Liver (tissue), 9 donors: ENCODE results near the gene SLC9A6. TPM values are rescaled to one million over a fixed set of nuclear protein-coding genes. Genes with fewer than 3 reads are reported as not detected.

Source experiments
- DNase-seq: peaks from one replicate; pipeline ENCODE4 v3.0.0-alpha.2; 2017; ENCODE audit warnings: low spot score
- H3K27ac ChIP-seq, 2 donors: one replicate each; pipeline ENCODE4 v1.7.0; 2013; ENCODE audit warnings: inconsistent platforms in 2 of 2, low read length in 2 of 2, control low read depth in 1 of 2, low read depth in 1 of 2, mild to moderate bottlenecking in 1 of 2
- H3K27me3 ChIP-seq, 4 donors: one replicate each; pipeline versions ENCODE4 v1.6.1 to v1.7.0; 2013; ENCODE audit warnings: low read length in 3 of 4, inconsistent platforms in 1 of 4, mild to moderate bottlenecking in 1 of 4, moderate library complexity in 1 of 4; ENCODE audit not compliant: control insufficient read depth in 4 of 4, insufficient read depth in 4 of 4
- H3K36me3 ChIP-seq, 4 donors: one replicate each; pipeline versions ENCODE4 v1.6.1 to v1.7.0; 2013; ENCODE audit warnings: low read length in 3 of 4, mild to moderate bottlenecking in 3 of 4, low read depth in 1 of 4, moderate library complexity in 1 of 4; ENCODE audit not compliant: control insufficient read depth in 4 of 4, insufficient read depth in 3 of 4
- H3K4me1 ChIP-seq, 4 donors: one replicate each; pipeline versions ENCODE4 v1.6.1 to v1.7.0; 2013; ENCODE audit warnings: low read length in 3 of 4, mild to moderate bottlenecking in 3 of 4, moderate library complexity in 1 of 4; ENCODE audit not compliant: control insufficient read depth in 4 of 4, insufficient read depth in 4 of 4
- H3K4me3 ChIP-seq, 3 donors: one replicate each; pipeline versions ENCODE4 v1.6.1 to v1.7.0; 2013; ENCODE audit warnings: low read length in 3 of 3, control low read depth in 1 of 3, low read depth in 1 of 3, mild to moderate bottlenecking in 1 of 3
- H3K9ac ChIP-seq, 2 donors: one replicate each; pipeline ENCODE4 v1.7.0; 2013; ENCODE audit warnings: low read length in 2 of 2, mild to moderate bottlenecking in 2 of 2, moderate library complexity in 2 of 2, control low read depth in 1 of 2, low read depth in 1 of 2
- H3K9me3 ChIP-seq, 4 donors: one replicate each; pipeline versions ENCODE4 v1.6.1 to v1.7.0; 2013; ENCODE audit warnings: low read length in 3 of 4; ENCODE audit not compliant: control insufficient read depth in 4 of 4
- ATF3 ChIP-seq: IDR thresholded peaks from 2 replicates; pipeline ENCODE4 v1.6.1; 2016; ENCODE audit warnings: antibody characterized with exemption
- CTCF ChIP-seq: fragments of 150-350 bp; IDR thresholded peaks from 2 replicates; pipeline ENCODE4 v1.5.1; 2017; ENCODE audit warnings: improper control_type of control experiment, low read depth, low read length; ENCODE audit not compliant: missing input control
- FOXA1 ChIP-seq: IDR thresholded peaks from 2 replicates; pipeline ENCODE4 v1.6.1; 2016; ENCODE audit warnings: antibody characterized with exemption
- FOXA2 ChIP-seq: IDR thresholded peaks from 2 replicates; pipeline ENCODE4 v1.6.1; 2016; ENCODE audit warnings: antibody characterized with exemption
- HNF4G ChIP-seq: IDR thresholded peaks from 2 replicates; pipeline ENCODE4 v1.6.1; 2016; ENCODE audit warnings: antibody characterized with exemption
- JUND ChIP-seq, 2 donors: IDR thresholded peaks; 2 replicates each; pipeline ENCODE4 v1.6.1; 2016; ENCODE audit warnings: antibody characterized with exemption in 2 of 2
- MAX ChIP-seq: IDR thresholded peaks from 2 replicates; pipeline ENCODE4 v1.6.1; 2016; ENCODE audit warnings: antibody characterized with exemption
- NR2F2 ChIP-seq: IDR thresholded peaks from 2 replicates; pipeline ENCODE4 v1.6.1; 2016; ENCODE audit warnings: antibody characterized with exemption
- RAD21 ChIP-seq, 2 donors: IDR thresholded peaks; 2 replicates each; pipeline ENCODE4 v1.6.1; 2016; ENCODE audit warnings: antibody characterized with exemption in 2 of 2, mild to moderate bottlenecking in 2 of 2
- REST ChIP-seq: IDR thresholded peaks from 2 replicates; pipeline ENCODE4 v1.6.1; 2016; ENCODE audit warnings: antibody characterized with exemption, mild to moderate bottlenecking
- RXRA ChIP-seq, 2 donors: IDR thresholded peaks; 2 replicates each; pipeline ENCODE4 v1.6.1; 2017 to 2018; ENCODE audit warnings: antibody characterized with exemption in 2 of 2, mild to moderate bottlenecking in 1 of 2
- SP1 ChIP-seq: IDR thresholded peaks from 2 replicates; pipeline ENCODE4 v1.6.1; 2018; ENCODE audit warnings: antibody characterized with exemption, mild to moderate bottlenecking
- TAF1 ChIP-seq: conservative IDR thresholded peaks from 2 replicates; pipeline ENCODE4 v1.6.1; 2016; ENCODE audit warnings: antibody characterized with exemption, mild to moderate bottlenecking
- YY1 ChIP-seq: IDR thresholded peaks from 2 replicates; pipeline ENCODE4 v1.6.1; 2016; ENCODE audit warnings: antibody characterized with exemption, mild to moderate bottlenecking
- ZBTB33 ChIP-seq: IDR thresholded peaks from 2 replicates; pipeline ENCODE4 v1.6.1; 2016; ENCODE audit warnings: antibody characterized with exemption
- WGBS: extraction: QIAGEN DNeasy Blood & Tissue Kit; methylation state at CpG from one replicate; pipeline ENCODE4 v1.1.7; 2013; 5-methylcytosine and 5-hydroxymethylcytosine counted together
- polyA plus RNA-seq, 2 donors: library from polyadenylated mRNA; stranded (reverse) in 1 of 2; unstranded in 1 of 2; fragments of 200-250 nt in 1 of 2; fragments of >200 nt in 1 of 2; fragmentation: Nextera tagmentation in 1 of 2; extraction: Ambion mirVana in 1 of 2; gene quantifications; one replicate each; pipeline versions ENCODE4 v1.2.1 to v1.2.3, GENCODE V29; 2013 to 2015
- total RNA-seq, 2 donors: library from RNA; depleted of rRNA; stranded (reverse); fragments of >200 nt; gene quantifications; one replicate each; pipeline ENCODE4 v1.2.3, GENCODE V29; 2014
- donor health status: healthy.
- donor health status: healthy.
- donor health status: healthy.
- donor health status: healthy.
- donor health status: healthy.

SLC9A6 gene
- total and polyA plus RNA-seq, 4 donors, result 2.1 to 8.8 (median 5.6) TPM

- DNase-seq, result no peak
- H3K4me1 ChIP-seq, result no peaks in the 10 kb centered on the region
- peak overlapping the region in 1 of 2 donors; percentile 12 for H3K27ac ChIP-seq
- H3K9me3 ChIP-seq, result no peaks in the 10 kb centered on the region
- TF ChIP-seq TAF1 (no peak), YY1 (no peak), RAD21 (IDR thresholded peaks at IDR 0.05) (no peak), NR2F2 (no peak), RXRA (IDR thresholded peaks at IDR 0.05) (no peak), FOXA1 (no peak), FOXA2 (no peak), REST (no peak), SP1 (no peak), CTCF (no peak), ATF3 (no peak), HNF4G (no peak), MAX (no peak)
- WGBS, result 84% methylated on average over 2 of the region's 2 CpGs
- no peak overlapping the region for H3K9ac ChIP-seq
- no peak overlapping the region for H3K4me3 ChIP-seq
- H3K36me3 ChIP-seq, result no peaks in the 10 kb centered on the region
- no peaks in the 10 kb centered on the region for H3K27me3 ChIP-seq
Measured at GRCh38 chrX:136029766-136030165, 44.5 kb downstream of the SLC9A6 start.

- Histone ChIP-seq H3K9ac (no peak overlapping the region), H3K36me3 (no peaks in the 10 kb centered on the region), H3K9me3 (no peaks in the 10 kb centered on the region), H3K4me3 (no peak overlapping the region), H3K27me3 (no peaks in the 10 kb centered on the region), H3K4me1 (no peaks in the 10 kb centered on the region), H3K27ac (peak overlapping the region in 1 of 2 donors; percentile 25)
- TF ChIP-seq FOXA1, result no peak
- no peak for TF ChIP-seq TAF1
- no peak for TF ChIP-seq YY1
- no peak for TF ChIP-seq HNF4G
- no peak for TF ChIP-seq ZBTB33
- no peak for TF ChIP-seq SP1
- no peak for TF ChIP-seq REST
- TF ChIP-seq RXRA (IDR thresholded peaks at IDR 0.05), result no peak
- no peak for TF ChIP-seq MAX
- TF ChIP-seq JUND (IDR thresholded peaks at IDR 0.05), result no peak
- DNase-seq, result no peak
- WGBS, result 75% methylated on average over 9 of the region's 9 CpGs
Measured at GRCh38 chrX:136030303-136031191, 45.3 kb downstream of the SLC9A6 start.
